Naive thymus-derived CD8-positive, alpha-beta T cell (primary cell): ENCODE results near the gene ZNF584. TPM values are rescaled to one million over a fixed set of nuclear protein-coding genes. Genes with fewer than 3 reads are reported as not detected.
A peak's percentile ranks its signal among the peaks of the same experiment; 100 is the strongest.

Source experiments
- ATAC-seq, 2 donors: fragments of 150-1000 bp; cut with Tn5 transposase in 1 of 2; sonication (Bioruptor Pico), chemical (Tn5 transposase) in 1 of 2; 1 replicate in 1 of 2; 2 replicates in 1 of 2; pipeline ENCODE4 v1.10.0; 2021; ENCODE audit warnings: mild to moderate bottlenecking in 2 of 2, moderate library complexity in 2 of 2
- POLR2A ChIA-PET: fragments of 350-600 bp; sonication (Branson Sonifier 250); formaldehyde crosslinking; loops from one replicate; lab custom pipeline; 2021; ENCODE audit warnings: antibody characterized with exemption; lab: Charles Lee
- DNase-seq, 10 donors: peaks; one replicate each; pipeline versions ENCODE4 v3.0.0 to v3.0.0-alpha.2; 2020 to 2022
- H3K27ac Mint-ChIP-seq, 10 donors: one replicate each; pipeline ENCODE4 v1.8.0; 2020 to 2022; ENCODE audit warnings: mild to moderate bottlenecking in 10 of 10, mixed read lengths in 10 of 10, moderate library complexity in 4 of 10, inconsistent platforms in 1 of 10
- H3K27me3 Mint-ChIP-seq, 5 donors: one replicate each; pipeline ENCODE4 v1.8.0; 2021 to 2022; ENCODE audit warnings: mixed read lengths in 5 of 5
- H3K36me3 Mint-ChIP-seq, 3 donors: one replicate each; pipeline ENCODE4 v1.8.0; 2020 to 2022; ENCODE audit warnings: mixed read lengths in 3 of 3, mild to moderate bottlenecking in 2 of 3, inconsistent platforms in 1 of 3
- H3K4me1 Mint-ChIP-seq, 4 donors: one replicate each; pipeline ENCODE4 v1.8.0; 2021 to 2022; ENCODE audit warnings: mixed read lengths in 4 of 4
- H3K4me3 Mint-ChIP-seq, 10 donors: one replicate each; pipeline ENCODE4 v1.8.0; 2020 to 2022; ENCODE audit warnings: mild to moderate bottlenecking in 10 of 10, mixed read lengths in 10 of 10, moderate library complexity in 6 of 10, inconsistent platforms in 1 of 10
- H3K9me3 Mint-ChIP-seq, 9 donors: one replicate each; pipeline ENCODE4 v1.8.0; 2020 to 2022; ENCODE audit warnings: mixed read lengths in 9 of 9, mild to moderate bottlenecking in 3 of 9, inconsistent platforms in 1 of 9, moderate library complexity in 1 of 9
- polyA plus RNA-seq, 3 donors: library from polyadenylated mRNA; unstranded; fragments of 300-500 nt; fragmentation: Illumina TruSeq; gene quantifications; one replicate each; pipeline ENCODE4 v1.2.3, GENCODE V29; 2021
- total RNA-seq, 8 experiments: library from RNA in 2 of 8; stranded (reverse) in 2 of 8; gene quantifications; one replicate each; pipeline ENCODE4 v1.2.3 and lab custom pipeline; 2021 to 2026

The ZNF584 gene
- 10 to 100 TPM; 10.6 to 10.7 TPM for total RNA-seq
- 1 to 10 TPM; 6.3 to 6.5 (median 6.4) TPM for polyA plus RNA-seq
- 5.9 to 25.3 (median 17.9) reads per million in 6 experiments for total RNA-seq (lab: John Stamatoyannopoulos, UW)

DNA sequence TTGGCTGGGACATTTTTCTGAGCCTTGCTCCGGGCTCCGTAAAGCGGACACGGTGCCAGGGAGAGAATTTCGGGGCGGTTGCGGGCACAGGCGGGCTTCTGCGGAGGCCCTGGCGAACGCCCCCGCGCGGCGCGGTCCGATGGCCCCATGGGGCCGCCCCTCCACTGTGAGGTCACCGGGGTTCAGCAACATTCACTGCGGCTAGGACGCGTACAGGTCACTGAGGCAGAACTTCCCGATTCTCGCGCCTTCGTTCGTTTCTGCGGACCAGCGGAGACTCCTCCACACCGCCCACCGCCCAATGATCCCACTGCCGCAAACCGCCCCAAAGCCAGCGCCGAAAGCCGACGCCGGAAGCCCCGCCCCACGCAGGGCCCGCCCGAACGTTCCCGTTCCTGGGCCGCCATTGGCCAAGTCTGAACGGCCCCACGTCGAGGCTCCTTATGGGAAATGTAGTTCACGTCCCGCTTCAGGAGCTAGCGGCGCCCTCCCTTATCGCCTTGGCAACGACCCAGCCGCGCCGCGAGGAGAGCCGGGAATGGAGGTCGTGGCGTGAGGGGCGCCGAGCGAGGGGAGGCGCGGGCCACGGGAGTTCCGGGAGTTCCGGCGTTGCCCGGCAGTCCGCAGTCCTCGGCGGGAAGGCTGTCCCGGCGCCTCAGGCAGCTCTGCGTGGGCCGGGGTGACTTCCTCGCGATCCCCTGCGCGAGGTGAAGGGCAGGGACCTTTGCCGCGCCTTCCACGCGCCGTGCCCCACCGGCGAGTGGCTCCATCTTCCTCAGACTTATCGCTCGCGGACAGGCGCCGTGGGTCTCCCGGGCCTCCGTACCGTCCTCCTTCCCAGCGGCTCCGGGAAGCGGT is at the start of gene ZNF584:
Gene ZNF584, plus strand, starts transcription at position 498 of the 858 bp plus-strand sequence. CDS start 499 bp downstream, outside the sequence.
- H3K27me3 Mint-ChIP-seq, result no peaks in the 10 kb centered on the region
- POLR2A ChIA-PET, result interaction anchor here (0.6 to 2.0 kb wide), 14 partner anchors 18 to 90 kb away, joined by 3 to 15 read pairs (median 4); partner anchors contain the start of genes RPS5, ZNF132, ZNF324B and ZNF497
- peaks cover 0 to 8% (median 0%) of the 10 kb centered on the region in 3 donors for H3K36me3 Mint-ChIP-seq
- H3K4me1 Mint-ChIP-seq, result peaks cover 25 to 41% (median 35%) of the 10 kb centered on the region in 4 donors
- H3K4me3 Mint-ChIP-seq, result peak within 1 kb of the TSS; percentile 94 to 98 (median 96)
- peak within 1 kb of the TSS; percentile 72 to 98 (median 96) for H3K27ac Mint-ChIP-seq
- peak; percentile 88 to 97 (median 92) for DNase-seq
- ATAC-seq, result peak; percentile 92 to 97
- H3K9me3 Mint-ChIP-seq, result no peaks in the 10 kb centered on the region

DNA sequence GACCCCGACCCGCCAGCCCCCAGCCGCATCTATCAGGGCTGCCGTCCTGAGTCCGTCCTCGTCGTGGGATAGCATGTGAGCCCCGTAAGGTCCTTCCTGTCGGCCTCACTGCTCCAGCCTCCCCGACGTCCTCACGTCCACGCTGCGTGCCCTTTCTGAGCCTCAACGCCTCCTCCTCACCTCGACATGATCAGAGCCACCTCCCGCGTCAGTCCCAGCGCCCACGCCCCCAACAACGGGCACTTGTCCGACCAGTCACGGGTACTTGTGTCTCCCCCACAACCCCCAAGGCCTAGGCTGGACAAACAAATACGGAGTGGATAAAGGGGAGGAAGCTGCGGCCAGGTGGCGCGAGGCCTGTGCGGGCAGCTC is 46.6 kb upstream of the ZNF584 start:
- Mint-ChIP-seq H3K36me3 (no peaks in the 10 kb centered on the region), H3K27ac (peak overlapping the region; percentile 85 to 97 (median 94)), H3K4me3 (peak overlapping the region; percentile 83 to 97 (median 93)), H3K4me1 (peaks cover 10 to 21% (median 18%) of the 10 kb centered on the region in 4 donors), H3K27me3 (no peaks in the 10 kb centered on the region), H3K9me3 (no peaks in the 10 kb centered on the region)
- DNase-seq, result peak in 4 of 10 donors; percentile 29 to 75 (median 33)
- POLR2A ChIA-PET, result interaction anchor here (0.6 to 3.5 kb wide), 27 partner anchors 7 to 999 kb away, joined by 3 to 44 read pairs (median 8); partner anchors contain the start of genes ERVK3-1, MZF1, RPS5 and TRIM28
- peak; percentile 4 to 14 for ATAC-seq

DNA sequence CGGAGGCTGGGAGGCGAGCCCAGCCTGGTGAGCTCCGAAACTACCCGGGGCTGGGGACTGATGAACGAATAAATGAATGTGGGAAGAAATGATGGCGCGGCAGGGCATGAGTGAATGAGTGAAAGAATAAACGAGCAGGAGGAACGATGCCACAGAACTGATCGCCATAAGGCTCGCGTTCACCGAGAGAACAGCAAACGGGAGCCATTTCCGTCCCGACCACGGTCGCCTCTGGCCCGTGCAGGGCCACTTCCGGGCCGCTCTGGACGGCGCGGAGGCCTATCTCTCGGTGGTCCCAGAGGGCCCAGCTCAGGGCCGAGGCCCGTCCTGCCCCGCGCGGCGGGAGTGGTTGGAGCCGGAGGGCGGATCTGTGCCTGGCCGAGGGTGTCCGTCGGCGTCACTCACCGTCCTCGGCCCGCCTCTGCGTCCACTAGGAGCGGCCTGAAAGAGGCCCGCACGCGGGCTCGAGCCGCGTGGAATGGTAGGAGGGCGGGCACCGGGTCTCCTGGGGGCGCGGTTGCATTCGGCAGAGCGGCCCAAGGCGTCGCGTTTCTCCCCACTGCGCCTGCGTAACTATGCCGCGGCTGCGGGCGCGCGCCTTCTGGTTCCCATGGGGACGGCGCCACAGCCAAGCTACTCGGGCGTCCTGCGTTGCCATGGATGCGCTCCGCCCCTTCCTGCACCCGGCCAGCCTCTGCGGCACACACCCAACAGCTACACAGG is 46.0 kb upstream of the ZNF584 start, which contains the start of gene ZNF497:
Gene ZNF497, minus strand, starts transcription at position 480 of the 723 bp plus-strand sequence. CDS start 5,116 bp downstream, outside the sequence.
- Mint-ChIP-seq H3K9me3 (no peaks in the 10 kb centered on the region), H3K27me3 (no peaks in the 10 kb centered on the region)

DNA sequence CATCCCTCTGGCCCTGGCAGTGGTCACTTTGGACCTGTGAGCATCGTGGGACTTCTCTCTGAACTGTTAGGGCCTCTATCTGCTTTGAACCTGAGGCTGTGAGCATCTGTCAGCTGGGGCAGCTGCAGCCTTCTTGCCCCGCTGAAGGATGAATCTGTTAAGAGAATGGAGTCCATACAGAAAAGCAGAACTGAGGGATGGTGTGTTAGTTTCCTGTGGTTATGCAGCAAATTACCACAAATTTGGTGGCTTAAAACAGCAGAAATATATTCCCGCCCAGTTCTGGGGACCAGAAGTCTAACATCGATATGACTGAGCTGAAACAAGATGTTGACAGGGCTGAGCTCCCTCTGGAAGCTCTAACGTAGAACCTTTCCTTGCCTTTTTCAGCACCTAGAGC is 44.3 kb upstream of the ZNF584 start:
- Mint-ChIP-seq H3K4me3 (peak overlapping the region in 7 of 10 donors; percentile 10 to 57 (median 34)), H3K36me3 (no peaks in the 10 kb centered on the region), H3K9me3 (no peaks in the 10 kb centered on the region), H3K4me1 (peaks cover 7 to 17% (median 12%) of the 10 kb centered on the region in 4 donors), H3K27me3 (no peaks in the 10 kb centered on the region), H3K27ac (peak overlapping the region in 2 of 10 donors; percentile 13 to 15)
- DNase-seq (no peak), ATAC-seq (no peak)
- POLR2A ChIA-PET, result interaction anchor here (0.5 to 3.5 kb wide), 5 partner anchors 13 to 689 kb away, joined by 4 to 44 read pairs (median 7); partner anchors contain the start of gene ZNF837

More for the DNA sequence above, 46.0 kb upstream of the ZNF584 start, which contains the start of gene ZNF497:
- Mint-ChIP-seq H3K4me1 (peaks cover 10 to 18% (median 16%) of the 10 kb centered on the region in 4 donors), H3K4me3 (peak within 1 kb of the TSS; percentile 83 to 97 (median 93)), H3K27ac (peak within 1 kb of the TSS; percentile 85 to 97 (median 94)), H3K36me3 (no peaks in the 10 kb centered on the region)
- DNase-seq (peak; percentile 94 to 98 (median 96)), ATAC-seq (peak; percentile 86 to 88)
- POLR2A ChIA-PET, result interaction anchor here (0.6 to 3.5 kb wide), 35 partner anchors 8 to 1171 kb away, joined by 3 to 44 read pairs (median 6); partner anchors contain the start of genes CHMP2A, ERVK3-1, MZF1 and RPS5

DNA sequence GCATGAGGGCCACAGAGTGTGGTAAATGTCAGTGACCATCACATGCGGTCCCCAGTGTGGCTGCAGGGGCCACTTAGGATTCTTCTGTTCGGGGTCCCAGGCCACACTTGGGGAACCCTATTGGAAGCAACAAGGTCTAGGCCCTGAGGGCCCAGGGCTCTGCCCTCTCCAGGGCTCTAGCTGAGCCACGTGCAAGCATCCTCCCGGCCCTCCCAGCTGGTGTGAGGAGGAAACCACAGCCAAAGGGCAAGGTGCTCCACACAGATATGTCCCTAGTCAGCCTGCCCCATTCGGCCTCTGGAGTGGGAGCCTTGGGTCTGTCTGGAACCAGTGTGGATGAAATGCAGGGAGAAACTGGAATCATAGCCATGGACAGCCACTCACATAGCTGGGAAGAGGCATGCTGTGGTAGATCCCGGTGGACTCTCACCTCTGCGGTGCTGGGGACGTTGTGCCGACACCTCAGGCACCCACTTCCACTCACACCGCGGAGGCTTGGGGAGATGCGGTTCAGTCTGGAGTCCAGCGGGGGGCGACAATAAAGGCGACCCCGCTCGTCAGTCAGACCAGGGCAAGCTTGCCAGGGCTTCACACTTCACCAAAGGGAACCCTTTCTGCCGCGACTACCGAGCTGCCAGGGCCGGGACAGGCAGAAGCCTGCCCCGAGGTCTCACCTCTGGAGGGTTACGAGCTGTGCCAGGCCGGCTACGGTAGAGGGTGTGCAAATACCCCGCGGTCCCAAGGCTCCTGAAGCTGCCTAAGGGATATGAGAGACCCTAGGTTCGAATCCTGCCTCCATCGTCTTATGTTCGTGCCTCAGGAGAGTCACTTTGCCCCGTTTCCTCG is 41.6 kb upstream of the ZNF584 start:
- POLR2A ChIA-PET, result interaction anchor here (0.8 kb wide), 1 partner anchor 13 kb away, joined by 3 read pairs; the partner anchor contains the start of gene A1BG
- peaks cover 5 to 14% (median 10%) of the 10 kb centered on the region in 4 donors for H3K4me1 Mint-ChIP-seq
- H3K27ac Mint-ChIP-seq, result no peak overlapping the region
- no peak for DNase-seq
- H3K36me3 Mint-ChIP-seq, result peaks cover 0 to 2% (median 0%) of the 10 kb centered on the region in 3 donors
- no peaks in the 10 kb centered on the region for H3K9me3 Mint-ChIP-seq
- no peak overlapping the region for H3K4me3 Mint-ChIP-seq
- H3K27me3 Mint-ChIP-seq, result no peaks in the 10 kb centered on the region
- ATAC-seq, result no peak

DNA sequence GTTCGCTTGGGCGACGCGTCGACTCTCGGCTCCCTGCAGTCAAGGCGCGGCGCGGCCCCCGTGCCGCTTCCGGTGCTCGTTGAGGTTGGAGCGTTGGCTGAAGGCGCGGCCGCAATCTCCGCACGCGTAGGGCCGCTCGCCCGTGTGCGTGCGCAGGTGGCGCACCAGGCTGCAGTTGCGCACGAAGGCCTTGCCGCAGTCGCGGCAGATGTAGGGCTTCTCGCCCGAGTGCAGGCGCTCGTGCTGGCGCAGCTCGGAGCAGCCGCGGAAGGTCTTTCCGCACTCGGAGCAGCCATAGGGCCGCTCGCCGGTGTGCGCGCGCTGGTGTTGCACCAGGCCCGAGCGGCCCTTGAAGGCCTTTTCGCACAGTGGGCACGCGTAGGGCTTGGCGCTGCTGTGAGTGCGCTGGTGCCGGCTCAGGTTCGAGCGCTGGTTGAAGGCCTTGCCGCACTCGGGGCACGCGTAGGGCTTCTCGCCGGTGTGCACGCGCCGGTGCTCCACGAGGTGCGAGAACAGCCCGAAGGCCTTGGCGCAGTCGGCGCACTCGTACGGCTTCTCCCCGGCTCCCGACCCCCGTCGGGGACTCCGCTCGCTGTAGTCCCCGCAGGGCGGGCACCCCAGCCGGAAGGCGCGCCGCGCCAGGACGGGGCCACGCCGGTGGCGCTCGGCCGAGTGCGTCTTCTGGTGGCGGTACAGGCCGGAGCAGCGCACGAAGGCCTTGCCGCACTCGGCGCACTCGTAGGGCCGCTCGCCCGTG is 40.6 kb upstream of the ZNF584 start:
- no peaks in the 10 kb centered on the region for H3K27me3 Mint-ChIP-seq
- POLR2A ChIA-PET, result no interaction called here

DNA sequence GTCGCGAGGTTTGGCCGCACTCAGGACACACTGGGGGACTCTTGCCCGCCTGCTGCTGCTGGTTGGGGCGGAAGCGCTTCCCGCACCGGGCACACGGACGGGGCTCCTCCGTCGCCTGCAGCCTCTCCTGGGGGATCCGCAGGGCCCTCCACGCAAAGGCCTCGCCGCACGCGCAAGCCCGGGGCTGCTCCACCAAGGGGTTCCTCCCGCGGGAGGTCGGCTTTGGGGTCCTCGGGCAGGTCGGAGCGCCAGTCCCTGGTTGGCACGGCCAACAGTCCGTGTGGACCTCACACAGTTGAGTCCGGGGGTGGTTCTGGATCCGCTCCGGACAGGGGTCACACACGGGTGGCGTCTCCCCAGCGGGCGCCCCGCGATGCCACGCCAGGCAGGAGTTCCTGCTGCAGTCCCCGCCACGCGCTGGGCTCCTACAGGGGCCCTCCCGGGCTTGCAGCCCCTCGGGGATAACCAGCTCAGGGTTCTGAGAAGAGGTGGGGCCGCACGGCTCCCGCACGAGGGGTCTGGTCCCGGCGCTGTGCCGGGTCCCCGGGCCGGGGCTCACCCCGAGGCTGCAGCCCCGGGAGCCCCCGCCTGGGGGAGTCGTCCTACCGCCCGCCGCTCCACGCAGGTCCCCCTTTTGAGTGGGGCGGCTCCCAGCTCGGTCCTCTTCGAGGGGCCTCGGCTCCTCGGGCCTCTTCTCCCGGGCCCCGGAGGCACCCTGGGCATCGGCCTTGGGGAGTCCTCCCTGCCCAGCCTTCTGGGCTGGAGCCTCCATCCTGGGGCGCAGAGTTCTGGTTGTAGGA is 39.7 kb upstream of the ZNF584 start:
- no peak for DNase-seq
- H3K27ac Mint-ChIP-seq, result no peak overlapping the region
- no peaks in the 10 kb centered on the region for H3K27me3 Mint-ChIP-seq

More for the DNA sequence above, 40.6 kb upstream of the ZNF584 start:
- Mint-ChIP-seq H3K36me3 (peaks cover 0 to 2% (median 0%) of the 10 kb centered on the region in 3 donors), H3K4me3 (no peak overlapping the region), H3K4me1 (peaks cover 0 to 6% (median 4%) of the 10 kb centered on the region in 4 donors), H3K9me3 (no peaks in the 10 kb centered on the region), H3K27ac (no peak overlapping the region)
- DNase-seq (no peak), ATAC-seq (no peak)

DNA sequence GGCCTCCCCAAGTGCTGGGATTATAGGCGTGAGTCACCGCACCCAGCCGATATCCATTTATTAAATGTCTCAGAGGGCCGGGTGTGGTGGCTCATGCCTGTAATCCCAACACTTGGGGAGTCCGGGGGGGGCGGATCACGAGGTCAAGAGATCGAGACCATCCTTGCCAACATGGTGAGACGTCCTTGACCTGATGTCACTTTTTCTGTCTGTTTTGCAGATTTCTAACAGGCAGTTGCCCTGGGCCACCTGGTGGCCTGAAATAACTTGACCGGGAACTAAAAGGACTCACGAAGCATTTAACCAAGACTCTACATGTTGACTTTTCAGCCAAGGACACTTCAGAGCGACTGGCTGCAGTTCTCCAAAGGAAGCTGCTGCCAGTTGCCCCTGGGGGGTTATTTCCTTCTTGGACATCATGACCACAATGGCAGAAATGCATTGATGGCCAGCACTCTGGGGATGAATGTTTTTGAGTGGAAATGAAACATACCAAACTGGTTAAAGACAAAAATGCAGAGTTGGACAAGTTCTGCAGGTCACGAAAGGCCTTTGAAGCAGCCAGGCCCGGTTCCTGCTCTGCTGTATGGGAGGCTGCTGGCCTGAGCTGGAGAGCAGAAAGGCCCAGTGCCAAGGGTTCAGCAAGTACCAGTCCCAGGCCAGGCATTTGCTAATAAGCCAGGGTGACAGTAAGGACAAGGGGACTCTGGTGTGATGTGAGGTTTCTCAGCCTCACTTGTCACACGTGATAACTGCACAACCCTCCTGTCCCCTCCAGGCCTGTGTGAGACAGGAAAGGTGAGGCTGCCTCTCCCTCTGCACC is 35.9 kb upstream of the ZNF584 start:
- no peak overlapping the region for H3K4me3 Mint-ChIP-seq
- no peaks in the 10 kb centered on the region for H3K9me3 Mint-ChIP-seq
- DNase-seq (no peak), ATAC-seq (no peak)
- peaks cover 0 to 2% (median under 1%) of the 10 kb centered on the region in 4 donors for H3K4me1 Mint-ChIP-seq
- H3K36me3 Mint-ChIP-seq, result peaks cover 0 to 2% (median 0%) of the 10 kb centered on the region in 3 donors
- POLR2A ChIA-PET, result interaction anchor here (2.7 kb wide), 1 partner anchor 10 kb away, joined by 15 read pairs; the partner anchor contains the start of gene ZNF497
- H3K27me3 Mint-ChIP-seq, result no peaks in the 10 kb centered on the region
- no peak overlapping the region for H3K27ac Mint-ChIP-seq

More for the DNA sequence above, 39.7 kb upstream of the ZNF584 start:
- Mint-ChIP-seq H3K4me3 (no peak overlapping the region), H3K9me3 (no peaks in the 10 kb centered on the region), H3K4me1 (peaks cover 0 to 6% (median 2%) of the 10 kb centered on the region in 4 donors), H3K36me3 (peaks cover 0 to 2% (median 0%) of the 10 kb centered on the region in 3 donors)
- no peak for ATAC-seq
- POLR2A ChIA-PET, result interaction anchor here (0.6 to 1.6 kb wide), 5 partner anchors 13 to 179 kb away, joined by 4 to 6 read pairs (median 6); partner anchors contain the start of gene RPS5

DNA sequence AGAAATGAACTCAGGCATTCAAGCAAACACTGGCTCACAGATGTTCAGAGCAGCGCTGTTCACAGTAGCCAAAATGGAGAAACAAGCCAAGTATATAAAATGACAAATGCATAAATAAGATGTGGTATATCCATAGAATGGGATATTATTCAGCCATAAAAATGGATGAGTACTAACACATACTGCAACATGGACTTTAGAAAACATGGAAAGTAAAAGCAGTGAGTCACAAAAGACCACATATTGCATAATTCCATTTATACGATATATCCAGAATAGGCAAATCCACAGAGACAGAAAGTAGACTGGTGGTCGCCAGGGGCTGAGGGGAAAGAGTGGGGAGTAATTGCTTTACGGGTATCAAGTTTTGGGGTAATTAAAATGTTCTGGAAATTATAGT is 34.2 kb upstream of the ZNF584 start:
- POLR2A ChIA-PET, result interaction anchor here (0.5 to 2.7 kb wide), 3 partner anchors 12 to 84 kb away, joined by 3 to 15 read pairs (median 3); partner anchors contain the start of gene ZNF497

More for the DNA sequence above, 34.2 kb upstream of the ZNF584 start:
- ATAC-seq, result no peak
- Mint-ChIP-seq H3K27me3 (no peaks in the 10 kb centered on the region), H3K4me1 (peaks cover 0 to 13% (median 5%) of the 10 kb centered on the region in 4 donors), H3K9me3 (no peaks in the 10 kb centered on the region), H3K27ac (peak overlapping the region in 1 of 10 donors; percentile 46), H3K36me3 (peaks cover 0 to 2% (median 0%) of the 10 kb centered on the region in 3 donors), H3K4me3 (peak overlapping the region in 1 of 10 donors; percentile 10)
- DNase-seq, result no peak
